ENCODE measurements around the gene USP20. TPM values are rescaled to one million over a fixed set of nuclear protein-coding genes. Genes with fewer than 3 reads are reported as not detected.

USP20 gene
- total and polyA plus RNA-seq, 8 donors, result 7.3 to 52.1 (median 17.1) TPM

- no peak for DNase-seq
- intact Hi-C loops (cut with DNase I; ENCODE audit: low total_unique reads), result no loop called here
- TF ChIP-seq POLR2AphosphoS5 (IDR thresholded peaks at IDR 0.05) (no peak), EP300 (IDR thresholded peaks at IDR 0.05) (no peak), POLR2A (IDR thresholded peaks at IDR 0.05) (no peak)
- TF ChIP-seq, protein P1, sequence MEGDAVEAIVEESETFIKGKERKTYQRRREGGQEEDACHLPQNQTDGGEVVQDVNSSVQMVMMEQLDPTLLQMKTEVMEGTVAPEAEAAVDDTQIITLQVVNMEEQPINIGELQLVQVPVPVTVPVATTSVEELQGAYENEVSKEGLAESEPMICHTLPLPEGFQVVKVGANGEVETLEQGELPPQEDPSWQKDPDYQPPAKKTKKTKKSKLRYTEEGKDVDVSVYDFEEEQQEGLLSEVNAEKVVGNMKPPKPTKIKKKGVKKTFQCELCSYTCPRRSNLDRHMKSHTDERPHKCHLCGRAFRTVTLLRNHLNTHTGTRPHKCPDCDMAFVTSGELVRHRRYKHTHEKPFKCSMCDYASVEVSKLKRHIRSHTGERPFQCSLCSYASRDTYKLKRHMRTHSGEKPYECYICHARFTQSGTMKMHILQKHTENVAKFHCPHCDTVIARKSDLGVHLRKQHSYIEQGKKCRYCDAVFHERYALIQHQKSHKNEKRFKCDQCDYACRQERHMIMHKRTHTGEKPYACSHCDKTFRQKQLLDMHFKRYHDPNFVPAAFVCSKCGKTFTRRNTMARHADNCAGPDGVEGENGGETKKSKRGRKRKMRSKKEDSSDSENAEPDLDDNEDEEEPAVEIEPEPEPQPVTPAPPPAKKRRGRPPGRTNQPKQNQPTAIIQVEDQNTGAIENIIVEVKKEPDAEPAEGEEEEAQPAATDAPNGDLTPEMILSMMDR (IDR thresholded peaks at IDR 0.05), result no peak
- Histone ChIP-seq H3K36me3 (peaks cover 67 to 95% (median 94%) of the 10 kb centered on the region in 4 donors), H3K9me3 (no peaks in the 10 kb centered on the region), H3K4me1 (peaks cover 0 to 25% (median 3%) of the 10 kb centered on the region in 4 donors), H3K4me3 (no peak overlapping the region), H3K27me3 (no peaks in the 10 kb centered on the region), H3K27ac (no peak overlapping the region)
- 80 to 94% (median 90%) methylated on average over 4 of the region's 4 CpGs for WGBS, 5 donors
These were observed 19.4 kb downstream of the USP20 start for GRCh38 chr9:129854588-129855110.

GRCh38 chr9:129857207-129857606 lies 21.9 kb downstream of the USP20 start:
- Histone ChIP-seq H3K9me3 (no peaks in the 10 kb centered on the region), H3K4me3 (no peak overlapping the region), H3K27ac (no peak overlapping the region), H3K36me3 (peaks cover 60 to 95% (median 95%) of the 10 kb centered on the region in 4 donors), H3K27me3 (no peaks in the 10 kb centered on the region), H3K4me1 (peaks cover 0 to 11% (median 0%) of the 10 kb centered on the region in 4 donors)
- no peak for DNase-seq
- intact Hi-C loops (cut with DNase I; ENCODE audit: low total_unique reads), result no loop called here
- WGBS, 5 donors, result 89 to 94% (median 90%) methylated on average over 7 of the region's 7 CpGs
- no peak for TF ChIP-seq POLR2AphosphoS5 (IDR thresholded peaks at IDR 0.05)
- TF ChIP-seq, protein P1 (IDR thresholded peaks at IDR 0.05), result no peak
- TF ChIP-seq EP300 (IDR thresholded peaks at IDR 0.05), result no peak

DNA sequence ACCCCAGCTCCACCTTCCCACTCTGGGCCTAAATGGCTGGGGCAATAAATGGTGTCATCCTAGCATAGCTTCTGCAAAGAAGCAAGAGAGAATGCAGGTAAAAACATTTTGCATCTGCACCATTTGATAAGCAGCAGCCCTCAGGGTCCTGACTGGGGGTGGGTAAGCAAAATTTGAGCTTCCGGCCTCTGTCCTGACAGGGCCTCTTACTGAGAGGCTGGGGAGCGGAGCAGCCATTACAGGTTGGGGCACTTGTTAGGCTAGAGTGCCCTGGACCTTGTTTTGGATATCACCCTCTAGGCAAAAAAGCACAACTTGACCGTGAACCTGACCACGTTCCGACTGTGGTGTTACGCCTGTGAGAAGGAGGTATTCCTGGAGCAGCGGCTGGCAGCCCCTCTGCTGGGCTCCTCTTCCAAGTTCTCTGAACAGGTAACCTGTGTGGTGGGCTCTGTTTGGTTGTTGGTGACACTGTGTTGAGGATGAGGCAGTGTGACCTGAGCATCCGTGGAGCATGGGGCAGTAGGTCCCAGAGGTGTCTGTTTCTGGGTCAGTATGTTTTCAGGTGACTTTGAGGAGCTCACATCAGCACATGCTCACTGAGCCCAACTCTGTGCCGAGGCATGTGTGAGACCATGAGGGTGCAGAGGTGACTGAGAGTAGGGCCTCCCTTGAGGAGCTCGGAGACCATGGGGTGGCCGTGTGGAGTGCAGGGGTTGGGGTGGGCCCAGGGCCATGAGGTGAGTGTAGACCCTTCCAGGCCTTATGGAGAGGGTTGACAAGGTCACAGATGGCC lies 23.1 kb downstream of the USP20 start:
- H3K36me3 ChIP-seq, result peaks cover 49 to 95% (median 94%) of the 10 kb centered on the region in 4 donors

GRCh38 chr9:129860653-129861446 lies 25.6 kb downstream of the USP20 start:
- Histone ChIP-seq H3K4me3 (no peak overlapping the region), H3K27ac (peak overlapping the region in 1 of 5 donors; percentile 17), H3K36me3 (peaks cover 45 to 93% (median 88%) of the 10 kb centered on the region in 4 donors), H3K27me3 (no peaks in the 10 kb centered on the region), H3K4me1 (no peaks in the 10 kb centered on the region), H3K9me3 (no peaks in the 10 kb centered on the region)
- intact Hi-C loops (cut with DNase I; ENCODE audit: low total_unique reads), result no loop called here
- 72 to 81% (median 74%) methylated on average over 10 to 11 of the region's 11 CpGs for WGBS, 5 donors
- TF ChIP-seq, protein P1 (IDR thresholded peaks at IDR 0.05), result no peak
- no peak for TF ChIP-seq EP300 (IDR thresholded peaks at IDR 0.05)
- TF ChIP-seq POLR2A (IDR thresholded peaks at IDR 0.05), result no peak
- TF ChIP-seq POLR2AphosphoS5 (IDR thresholded peaks at IDR 0.05), result no peak
- no peak for DNase-seq

More for the DNA sequence above, 23.1 kb downstream of the USP20 start:
- no peak for DNase-seq
- TF ChIP-seq EP300 (IDR thresholded peaks at IDR 0.05) (no peak), POLR2AphosphoS5 (IDR thresholded peaks at IDR 0.05) (no peak), POLR2A (IDR thresholded peaks at IDR 0.05) (no peak)
- TF ChIP-seq, protein P1 (IDR thresholded peaks at IDR 0.05), result no peak
- Histone ChIP-seq H3K4me3 (no peak overlapping the region), H3K9me3 (no peaks in the 10 kb centered on the region), H3K27ac (no peak overlapping the region), H3K4me1 (no peaks in the 10 kb centered on the region), H3K27me3 (no peaks in the 10 kb centered on the region)
- intact Hi-C loops (cut with DNase I; ENCODE audit: low total_unique reads), result no loop called here
- WGBS, 5 donors, result 82 to 98% (median 90%) methylated on average over 9 to 11 of the region's 11 CpGs

Data from stomach (tissue), 9 donors.